Effector memory CD4-positive, alpha-beta T cell (primary cell): ENCODE data around the gene SCEL.

Source experiments
- DNase-seq, 3 donors: peaks; one replicate each; pipeline ENCODE4 v3.0.0-alpha.2; 2020
- H3K27ac ChIP-seq: 2 replicates; pipeline ENCODE4 v1.7.0; 2013; ENCODE audit warnings: mild to moderate bottlenecking, low read length, moderate library complexity; ENCODE audit not compliant: insufficient read depth, poor library complexity, severe bottlenecking
- H3K27me3 ChIP-seq: replicated peaks from 2 replicates; pipeline ENCODE4 v1.7.0; 2013; ENCODE audit warnings: mild to moderate bottlenecking, low read length; ENCODE audit not compliant: insufficient read depth, control insufficient read depth, poor library complexity, severe bottlenecking
- H3K36me3 ChIP-seq: 2 replicates; pipeline ENCODE4 v1.7.0; 2013; ENCODE audit warnings: mild to moderate bottlenecking, low read length, moderate library complexity; ENCODE audit not compliant: control insufficient read depth, insufficient read depth
- H3K4me1 ChIP-seq: 2 replicates; pipeline ENCODE4 v1.7.0; 2013; ENCODE audit warnings: low read length, mild to moderate bottlenecking; ENCODE audit not compliant: control insufficient read depth, insufficient read depth, poor library complexity, severe bottlenecking
- H3K4me3 ChIP-seq: 2 replicates; pipeline ENCODE4 v1.7.0; 2013; ENCODE audit warnings: low read length, low read depth, mild to moderate bottlenecking; ENCODE audit not compliant: insufficient read depth, poor library complexity, severe bottlenecking
- H3K9me3 ChIP-seq: 2 replicates; pipeline ENCODE4 v1.7.0; 2013; ENCODE audit warnings: mild to moderate bottlenecking, low read length, moderate library complexity; ENCODE audit not compliant: control insufficient read depth

SCEL gene

GRCh38 chr13:77692746-77693448, 157.4 kb downstream of the SCEL start:
- H3K27me3 ChIP-seq: no peaks in the 10 kb centered on the region
- peaks cover 7% of the 10 kb centered on the region for H3K4me1 ChIP-seq
- H3K27ac ChIP-seq: no peak overlapping the region
- H3K36me3 ChIP-seq: no peaks in the 10 kb centered on the region
- no peak overlapping the region for H3K4me3 ChIP-seq
- H3K9me3 ChIP-seq: no peaks in the 10 kb centered on the region
- no peak for DNase-seq

- Histone ChIP-seq H3K9me3 (no peaks in the 10 kb centered on the region), H3K27ac (no peak overlapping the region), H3K4me1 (peaks cover 7% of the 10 kb centered on the region), H3K36me3 (no peaks in the 10 kb centered on the region), H3K27me3 (no peaks in the 10 kb centered on the region), H3K4me3 (no peak overlapping the region)
- DNase-seq: no peak
These were observed 158.0 kb downstream of the SCEL start for GRCh38 chr13:77693449-77693940.
